HCT116 (cell line): ENCODE measurements around the gene C8A. TPM values are rescaled to one million over a fixed set of nuclear protein-coding genes. Genes with fewer than 3 reads are reported as not detected.

ENCODE experiments used
- ATAC-seq: fragments of 200-7000 bp; cut with Tn5 transposase; 2 replicates; pipeline ENCODE4 v1.9.1; 2020; ENCODE audit warnings: mild to moderate bottlenecking, moderate library complexity
- BruUV-seq: library from RNA; stranded (reverse); fragments of 400-500 nt; replicated peaks from 2 replicates; lab custom pipeline; 2021; lab: Mats Ljungman, UMichigan
- CTCF ChIA-PET: fragments of 300-600 bp; sonication (Branson Sonifier 250); formaldehyde crosslinking; loops from one replicate; lab custom pipeline; 2021; ENCODE audit warnings: antibody characterized with exemption; lab: Charles Lee
- POLR2A ChIA-PET: fragments of 300-600, 350-600 bp; sonication (Branson Sonifier 250); formaldehyde crosslinking; loops from one replicate; lab custom pipeline; 2021; ENCODE audit warnings: antibody characterized with exemption; lab: Charles Lee
- RAD21 ChIA-PET, 2 experiments: fragments of 300-600 bp; sonication (Branson Sonifier 250); formaldehyde crosslinking; loops; one replicate each; lab custom pipeline; 2023; ENCODE audit warnings: low total read pairs in 2 of 2; ENCODE audit not compliant: uncharacterized antibody in 2 of 2, unreplicated experiment in 2 of 2, low non-redundant PET in 1 of 2; lab: Charles Lee
- DNase-seq: peaks from one replicate; pipeline ENCODE4 v3.0.0-alpha.2; 2010; ENCODE audit warnings: low read depth, low spot score
- H2AFZ ChIP-seq: fragments of 200-600 bp; shearing (Covaris generic), sonication (generic); 2 replicates; pipeline ENCODE4 v1.6.1; 2017; ENCODE audit warnings: low read depth, mixed run types, mixed read lengths, antibody characterized with exemption, low read length; ENCODE audit not compliant: poor library complexity, severe bottlenecking
- H3K27ac ChIP-seq: 2 replicates; pipeline ENCODE4 v1.5.1; 2012; ENCODE audit warnings: low read depth, low read length
- H3K27me3 ChIP-seq: fragments of 200-600 bp; sonication (generic); 2 replicates; pipeline ENCODE4 v1.6.1; 2016; ENCODE audit warnings: mixed run types, low read length, mixed read lengths; ENCODE audit not compliant: insufficient read depth
- H3K36me3 ChIP-seq, 2 experiments: fragments of 200-500 bp in 1 of 2; fragments of 200-600 bp in 1 of 2; sonication (Bioruptor generic) in 1 of 2; sonication (generic) in 1 of 2; 2 replicates each; pipeline versions ENCODE4 v1.5.1 to v1.6.1; 2014 to 2016; ENCODE audit warnings: low read length in 2 of 2, inconsistent platforms in 1 of 2, mixed read lengths in 1 of 2, mixed run types in 1 of 2; ENCODE audit not compliant: insufficient read depth in 2 of 2, control insufficient read depth in 1 of 2
- H3K4me1 ChIP-seq, 2 experiments: fragments of 200-600 bp in 1 of 2; sonication (generic) in 1 of 2; 2 replicates each; pipeline versions ENCODE4 v1.5.1 to v1.6.1; 2012 to 2017; ENCODE audit warnings: low read length in 2 of 2, inconsistent platforms in 1 of 2, mild to moderate bottlenecking in 1 of 2, mixed read lengths in 1 of 2, mixed run types in 1 of 2, moderate library complexity in 1 of 2; ENCODE audit not compliant: insufficient read depth in 2 of 2, control insufficient read depth in 1 of 2
- H3K4me2 ChIP-seq: fragments of 200-600 bp; sonication (generic); 2 replicates; pipeline ENCODE4 v1.6.1; 2017; ENCODE audit warnings: mixed run types, low read length, mixed read lengths
- H3K4me3 ChIP-seq, 2 experiments: fragments of 200-600 bp in 1 of 2; sonication (generic) in 1 of 2; replicated peaks in 1 of 2; 2 replicates each; pipeline ENCODE4 v1.5.1; 2011 to 2016; ENCODE audit warnings: low read length in 2 of 2, control low read depth in 1 of 2, low read depth in 1 of 2, mild to moderate bottlenecking in 1 of 2, mixed read lengths in 1 of 2, mixed run types in 1 of 2
- H3K79me2 ChIP-seq: fragments of 200-600 bp; sonication (generic); 2 replicates; pipeline ENCODE4 v1.6.1; 2017; ENCODE audit warnings: mild to moderate bottlenecking, mixed run types, low read length, moderate library complexity, mixed read lengths; ENCODE audit not compliant: insufficient read depth
- H3K9ac ChIP-seq: fragments of 200-600 bp; sonication (generic); 2 replicates; pipeline ENCODE4 v1.6.1; 2016; ENCODE audit warnings: low read length, mixed read lengths
- H3K9me2 ChIP-seq: fragments of 200-600 bp; sonication (generic), shearing (Covaris generic); 2 replicates; pipeline ENCODE4 v1.6.1; 2017; ENCODE audit warnings: mixed run types, mild to moderate bottlenecking, moderate library complexity; ENCODE audit not compliant: insufficient read depth
- H3K9me3 ChIP-seq, 2 experiments: fragments of 200-500 bp in 1 of 2; fragments of 200-600 bp in 1 of 2; sonication (Bioruptor generic) in 1 of 2; sonication (generic) in 1 of 2; 2 replicates each; pipeline ENCODE4 v1.6.1; 2014 to 2017; ENCODE audit warnings: low read length in 2 of 2, mixed read lengths in 2 of 2, inconsistent platforms in 1 of 2, low read depth in 1 of 2, mild to moderate bottlenecking in 1 of 2, mixed run types in 1 of 2, moderate library complexity in 1 of 2; ENCODE audit not compliant: control insufficient read depth in 1 of 2, insufficient read depth in 1 of 2
- H4K20me1 ChIP-seq: fragments of 200-600 bp; sonication (generic), shearing (Covaris generic); 2 replicates; pipeline ENCODE4 v1.6.1; 2017; ENCODE audit warnings: mixed run types, mild to moderate bottlenecking, moderate library complexity; ENCODE audit not compliant: insufficient read depth
- EGR1 ChIP-seq: IDR thresholded peaks from 2 replicates; pipeline ENCODE4 v1.6.1; 2012; ENCODE audit warnings: low read depth
- POLR2A ChIP-seq: IDR thresholded peaks from 2 replicates; pipeline ENCODE4 v1.7.0; 2011; ENCODE audit warnings: borderline replicate concordance; ENCODE audit not compliant: insufficient read depth, insufficient read length; ENCODE audit errors: extremely low read depth
- POLR2AphosphoS5 ChIP-seq: IDR thresholded peaks from 2 replicates; pipeline ENCODE4 v1.6.1; 2011; ENCODE audit warnings: mild to moderate bottlenecking, low read depth, low read length, moderate library complexity
- SIN3A ChIP-seq: IDR thresholded peaks from 2 replicates; pipeline ENCODE4 v1.6.1; 2012; ENCODE audit warnings: low read depth
- SP1 ChIP-seq: IDR thresholded peaks from 2 replicates; pipeline ENCODE4 v1.6.1; 2012; ENCODE audit warnings: low read depth
- SRF ChIP-seq: IDR thresholded peaks from 2 replicates; pipeline ENCODE4 v1.6.1; 2012; ENCODE audit warnings: low read depth
- TCF7L2 ChIP-seq: IDR thresholded peaks from 2 replicates; pipeline ENCODE4 v1.7.0; 2011; ENCODE audit warnings: borderline replicate concordance, inconsistent platforms; ENCODE audit not compliant: insufficient read depth, insufficient read length; ENCODE audit errors: extremely low read depth
- intact Hi-C: fragments of 100-400 bp; cut with micrococcal nuclease; formaldehyde crosslinking; loops from 2 replicates; pipeline ENCODE4 v1.10.0; 2022
- total RNA-seq: library from RNA; stranded (reverse); gene quantifications from one replicate; pipeline ENCODE4 v1.2.1, GENCODE V29; 2021; ENCODE audit not compliant: unreplicated experiment
- TF ChIP-seq, protein P1 (sequence below): IDR thresholded peaks from 2 replicates; pipeline ENCODE4 v1.6.1; 2012; ENCODE audit warnings: low read depth
- TF ChIP-seq, protein P2 (sequence below): IDR thresholded peaks from 2 replicates; pipeline ENCODE4 v1.6.1; 2012

C8A gene
- total RNA-seq, 1 experiment from 2014 or later, result 0.10 TPM

DNA sequence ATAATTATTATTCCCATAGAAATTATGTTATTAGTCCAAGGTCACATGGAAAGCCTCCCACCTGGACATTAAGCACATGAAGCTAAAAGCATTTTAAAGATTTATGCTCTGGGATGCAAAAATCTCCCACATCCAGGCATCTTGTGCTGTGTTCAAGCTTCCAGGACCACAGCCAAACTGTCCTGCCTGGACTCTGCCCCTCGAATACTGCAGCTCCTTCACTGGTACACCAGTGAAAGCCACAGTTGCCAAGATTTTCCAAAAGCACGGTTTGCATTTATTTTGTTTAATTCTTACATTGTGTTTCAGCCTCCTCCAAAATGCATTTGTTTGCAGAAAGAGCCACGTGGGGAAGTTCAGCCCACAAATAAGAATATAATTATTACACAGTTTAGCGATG, 72.6 kb downstream of the C8A start:
- no peak overlapping the region for H3K9ac ChIP-seq
- peaks cover 8% of the 10 kb centered on the region for H3K27me3 ChIP-seq
- no peak overlapping the region for H3K4me2 ChIP-seq
- RAD21 ChIA-PET, result no interaction called here
- no peaks in the 10 kb centered on the region for H3K79me2 ChIP-seq
- CTCF ChIA-PET, result no interaction called here
- no peak overlapping the region for H3K27ac ChIP-seq
- no TSS peak for BruUV-seq
- intact Hi-C loops, result no loop called here
- H3K9me2 ChIP-seq, result no peaks in the 10 kb centered on the region
- no peak overlapping the region for H2AFZ ChIP-seq
- no peaks in the 10 kb centered on the region for H3K9me3 ChIP-seq
- no peak overlapping the region for H3K4me3 ChIP-seq
- TF ChIP-seq EGR1, result no peak
- TF ChIP-seq POLR2A, result no peak
- no peak for TF ChIP-seq POLR2AphosphoS5
- no peak for TF ChIP-seq SP1
- TF ChIP-seq TCF7L2, result no peak
- POLR2A ChIA-PET, result no interaction called here
- H3K36me3 ChIP-seq, result no peaks in the 10 kb centered on the region
- H3K4me1 ChIP-seq, result no peaks in the 10 kb centered on the region
- DNase-seq (no peak), ATAC-seq (no peak)
- no peaks in the 10 kb centered on the region for H4K20me1 ChIP-seq

DNA sequence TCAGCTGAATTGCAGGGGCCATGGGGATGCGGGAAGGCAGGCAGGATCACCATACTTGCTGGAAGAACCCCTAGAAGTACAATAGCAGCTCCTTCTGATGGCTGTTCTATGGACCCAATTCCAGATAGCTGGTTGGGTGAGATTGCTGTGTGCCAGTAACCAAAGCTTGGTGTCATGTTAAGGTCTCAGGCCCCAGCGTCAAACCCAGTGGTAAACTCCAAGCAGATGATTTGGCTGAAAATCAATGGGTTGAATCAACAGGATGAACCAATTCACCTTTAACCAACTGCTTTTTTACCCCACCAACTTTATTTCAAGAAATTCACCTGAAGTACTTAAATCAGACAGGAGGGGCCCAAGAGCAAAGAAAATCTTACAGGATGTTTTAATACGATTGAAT, 73.4 kb downstream of the C8A start:
- H3K36me3 ChIP-seq, result no peaks in the 10 kb centered on the region
- H3K27me3 ChIP-seq, result peaks cover 8% of the 10 kb centered on the region
- H3K9me3 ChIP-seq, result no peaks in the 10 kb centered on the region
- H4K20me1 ChIP-seq, result no peaks in the 10 kb centered on the region
- BruUV-seq, result no TSS peak
- no peak overlapping the region for H3K4me2 ChIP-seq
- ChIA-PET POLR2A (no interaction called here), CTCF (no interaction called here), RAD21 (no interaction called here)
- H3K9me2 ChIP-seq, result no peaks in the 10 kb centered on the region
- DNase-seq, result no peak
- H3K27ac ChIP-seq, result no peak overlapping the region
- H3K79me2 ChIP-seq, result no peaks in the 10 kb centered on the region
- no peaks in the 10 kb centered on the region for H3K4me1 ChIP-seq
- no peak overlapping the region for H2AFZ ChIP-seq
- intact Hi-C loops, result no loop called here
- H3K4me3 ChIP-seq, result no peak overlapping the region
- no peak for ATAC-seq
- H3K9ac ChIP-seq, result no peak overlapping the region
- TF ChIP-seq SRF (no peak), SIN3A (no peak)
- TF ChIP-seq, protein P1, sequence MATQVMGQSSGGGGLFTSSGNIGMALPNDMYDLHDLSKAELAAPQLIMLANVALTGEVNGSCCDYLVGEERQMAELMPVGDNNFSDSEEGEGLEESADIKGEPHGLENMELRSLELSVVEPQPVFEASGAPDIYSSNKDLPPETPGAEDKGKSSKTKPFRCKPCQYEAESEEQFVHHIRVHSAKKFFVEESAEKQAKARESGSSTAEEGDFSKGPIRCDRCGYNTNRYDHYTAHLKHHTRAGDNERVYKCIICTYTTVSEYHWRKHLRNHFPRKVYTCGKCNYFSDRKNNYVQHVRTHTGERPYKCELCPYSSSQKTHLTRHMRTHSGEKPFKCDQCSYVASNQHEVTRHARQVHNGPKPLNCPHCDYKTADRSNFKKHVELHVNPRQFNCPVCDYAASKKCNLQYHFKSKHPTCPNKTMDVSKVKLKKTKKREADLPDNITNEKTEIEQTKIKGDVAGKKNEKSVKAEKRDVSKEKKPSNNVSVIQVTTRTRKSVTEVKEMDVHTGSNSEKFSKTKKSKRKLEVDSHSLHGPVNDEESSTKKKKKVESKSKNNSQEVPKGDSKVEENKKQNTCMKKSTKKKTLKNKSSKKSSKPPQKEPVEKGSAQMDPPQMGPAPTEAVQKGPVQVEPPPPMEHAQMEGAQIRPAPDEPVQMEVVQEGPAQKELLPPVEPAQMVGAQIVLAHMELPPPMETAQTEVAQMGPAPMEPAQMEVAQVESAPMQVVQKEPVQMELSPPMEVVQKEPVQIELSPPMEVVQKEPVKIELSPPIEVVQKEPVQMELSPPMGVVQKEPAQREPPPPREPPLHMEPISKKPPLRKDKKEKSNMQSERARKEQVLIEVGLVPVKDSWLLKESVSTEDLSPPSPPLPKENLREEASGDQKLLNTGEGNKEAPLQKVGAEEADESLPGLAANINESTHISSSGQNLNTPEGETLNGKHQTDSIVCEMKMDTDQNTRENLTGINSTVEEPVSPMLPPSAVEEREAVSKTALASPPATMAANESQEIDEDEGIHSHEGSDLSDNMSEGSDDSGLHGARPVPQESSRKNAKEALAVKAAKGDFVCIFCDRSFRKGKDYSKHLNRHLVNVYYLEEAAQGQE, result no peak
- TF ChIP-seq, protein P2, sequence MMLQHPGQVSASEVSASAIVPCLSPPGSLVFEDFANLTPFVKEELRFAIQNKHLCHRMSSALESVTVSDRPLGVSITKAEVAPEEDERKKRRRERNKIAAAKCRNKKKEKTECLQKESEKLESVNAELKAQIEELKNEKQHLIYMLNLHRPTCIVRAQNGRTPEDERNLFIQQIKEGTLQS, result no peak
- TF ChIP-seq, all 23 proteins: peak for 0
